ENCODE measurements around the gene LZTR1.

The LZTR1 gene

GRCh38 chr22:20976291-20976877 lies 5.7 kb upstream of the LZTR1 start:
- DNase-seq (ENCODE audit: low read depth), result no peak
- H3K4me3 ChIP-seq (ENCODE audit: low read depth, low read length), result no peak overlapping the region
- TF ChIP-seq MYC (IDR thresholded peaks at IDR 0.05; ENCODE audit: low read depth, low read length), result no peak
- no peak for TF ChIP-seq POLR2A (IDR thresholded peaks at IDR 0.05; ENCODE audit: extremely low read depth, insufficient read length)
- TF ChIP-seq, protein P1, sequence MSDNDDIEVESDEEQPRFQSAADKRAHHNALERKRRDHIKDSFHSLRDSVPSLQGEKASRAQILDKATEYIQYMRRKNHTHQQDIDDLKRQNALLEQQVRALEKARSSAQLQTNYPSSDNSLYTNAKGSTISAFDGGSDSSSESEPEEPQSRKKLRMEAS (IDR thresholded peaks at IDR 0.05; ENCODE audit: low read depth, low read length), result no peak
- TF ChIP-seq, protein P2, sequence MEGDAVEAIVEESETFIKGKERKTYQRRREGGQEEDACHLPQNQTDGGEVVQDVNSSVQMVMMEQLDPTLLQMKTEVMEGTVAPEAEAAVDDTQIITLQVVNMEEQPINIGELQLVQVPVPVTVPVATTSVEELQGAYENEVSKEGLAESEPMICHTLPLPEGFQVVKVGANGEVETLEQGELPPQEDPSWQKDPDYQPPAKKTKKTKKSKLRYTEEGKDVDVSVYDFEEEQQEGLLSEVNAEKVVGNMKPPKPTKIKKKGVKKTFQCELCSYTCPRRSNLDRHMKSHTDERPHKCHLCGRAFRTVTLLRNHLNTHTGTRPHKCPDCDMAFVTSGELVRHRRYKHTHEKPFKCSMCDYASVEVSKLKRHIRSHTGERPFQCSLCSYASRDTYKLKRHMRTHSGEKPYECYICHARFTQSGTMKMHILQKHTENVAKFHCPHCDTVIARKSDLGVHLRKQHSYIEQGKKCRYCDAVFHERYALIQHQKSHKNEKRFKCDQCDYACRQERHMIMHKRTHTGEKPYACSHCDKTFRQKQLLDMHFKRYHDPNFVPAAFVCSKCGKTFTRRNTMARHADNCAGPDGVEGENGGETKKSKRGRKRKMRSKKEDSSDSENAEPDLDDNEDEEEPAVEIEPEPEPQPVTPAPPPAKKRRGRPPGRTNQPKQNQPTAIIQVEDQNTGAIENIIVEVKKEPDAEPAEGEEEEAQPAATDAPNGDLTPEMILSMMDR (IDR thresholded peaks at IDR 0.05; ENCODE audit: low read depth, low read length), result no peak

- no peak overlapping the region for H3K4me3 ChIP-seq (ENCODE audit: low read depth, low read length)
- DNase-seq (ENCODE audit: low read depth), result no peak
- TF ChIP-seq MYC (IDR thresholded peaks at IDR 0.05; ENCODE audit: low read depth, low read length) (no peak), POLR2A (IDR thresholded peaks at IDR 0.05; ENCODE audit: extremely low read depth, insufficient read length) (no peak)
- TF ChIP-seq, protein P2 (IDR thresholded peaks at IDR 0.05; ENCODE audit: low read depth, low read length), result no peak
- TF ChIP-seq, protein P1 (IDR thresholded peaks at IDR 0.05; ENCODE audit: low read depth, low read length), result no peak
These were observed 5.1 kb upstream of the LZTR1 start for GRCh38 chr22:20977019-20977418.

GRCh38 chr22:20977516-20978170 lies 4.5 kb upstream of the LZTR1 start:
- TF ChIP-seq, protein P2 (IDR thresholded peaks at IDR 0.05; ENCODE audit: low read depth, low read length), result no peak
- TF ChIP-seq MYC (IDR thresholded peaks at IDR 0.05; ENCODE audit: low read depth, low read length), result no peak
- TF ChIP-seq, protein P1 (IDR thresholded peaks at IDR 0.05; ENCODE audit: low read depth, low read length), result no peak
- no peak for TF ChIP-seq POLR2A (IDR thresholded peaks at IDR 0.05; ENCODE audit: extremely low read depth, insufficient read length)
- H3K4me3 ChIP-seq (ENCODE audit: low read depth, low read length), result no peak overlapping the region
- DNase-seq (ENCODE audit: low read depth), result no peak

DNA sequence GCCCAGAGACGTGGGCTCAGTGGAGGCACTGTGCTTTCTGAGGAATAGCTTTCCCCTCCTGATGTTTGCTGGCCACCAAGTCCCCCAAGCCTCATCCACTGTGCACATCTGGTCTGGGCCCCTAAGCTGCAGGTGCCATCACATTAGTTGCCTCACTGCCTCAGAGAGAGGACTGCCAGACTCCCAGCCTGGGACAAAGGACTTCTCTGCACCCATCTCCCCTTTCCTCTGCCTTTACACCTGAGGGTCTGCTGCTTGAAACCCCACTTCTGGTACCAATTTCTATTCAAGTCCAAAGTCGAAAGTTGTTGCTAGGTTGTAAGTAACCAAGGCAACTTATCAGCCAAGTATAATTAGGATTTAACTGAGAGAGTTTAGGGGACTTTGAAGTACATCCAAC lies 3.7 kb upstream of the LZTR1 start:
- H3K4me3 ChIP-seq (ENCODE audit: low read depth, low read length), result no peak overlapping the region
- no peak for DNase-seq (ENCODE audit: low read depth)
- TF ChIP-seq, protein P1 (IDR thresholded peaks at IDR 0.05; ENCODE audit: low read depth, low read length), result no peak
- TF ChIP-seq, protein P2 (IDR thresholded peaks at IDR 0.05; ENCODE audit: low read depth, low read length), result no peak
- TF ChIP-seq POLR2A (IDR thresholded peaks at IDR 0.05; ENCODE audit: extremely low read depth, insufficient read length) (no peak), MYC (IDR thresholded peaks at IDR 0.05; ENCODE audit: low read depth, low read length) (no peak)

- H3K4me3 ChIP-seq (ENCODE audit: low read depth, low read length), result no peak overlapping the region
- TF ChIP-seq, protein P1 (IDR thresholded peaks at IDR 0.05; ENCODE audit: low read depth, low read length), result no peak
- TF ChIP-seq, protein P2 (IDR thresholded peaks at IDR 0.05; ENCODE audit: low read depth, low read length), result no peak
- TF ChIP-seq POLR2A (IDR thresholded peaks at IDR 0.05; ENCODE audit: extremely low read depth, insufficient read length), result no peak
- no peak for TF ChIP-seq MYC (IDR thresholded peaks at IDR 0.05; ENCODE audit: low read depth, low read length)
- DNase-seq (ENCODE audit: low read depth), result no peak
These were observed 2.8 kb upstream of the LZTR1 start for GRCh38 chr22:20979243-20979809.

Data from NB4 (cell line).